ENCODE measurements around the gene SUN5. TPM values are rescaled to one million over a fixed set of nuclear protein-coding genes. Genes with fewer than 3 reads are reported as not detected.

The SUN5 gene
- total RNA-seq, 6 experiments from 2014 or later, result not detected

DNA sequence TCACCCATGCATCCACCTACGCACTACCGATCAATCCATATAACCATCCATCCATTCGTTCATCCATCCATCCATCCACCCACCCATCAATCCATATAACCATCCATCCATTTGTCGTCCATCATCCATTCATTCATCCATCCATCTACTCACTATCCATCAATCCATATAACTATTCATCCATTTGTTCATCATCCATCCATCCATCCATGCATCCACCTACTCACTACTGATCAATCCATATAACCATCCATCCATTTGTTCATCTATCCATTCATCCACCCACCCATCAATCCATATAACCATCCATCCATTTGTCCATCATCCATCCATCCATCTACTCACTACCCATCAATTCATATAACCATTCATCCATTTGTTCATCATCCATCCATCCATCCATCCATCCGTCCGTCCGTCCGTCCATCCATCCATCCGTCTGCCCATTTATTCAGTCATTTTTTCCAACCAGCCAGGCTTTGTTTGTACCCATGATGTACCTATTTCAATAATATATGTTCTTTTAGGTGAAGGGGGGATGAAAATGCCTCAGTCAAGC, 21.2 kb upstream of the SUN5 start:
- no peaks in the 10 kb centered on the region for H3K4me1 ChIP-seq
- 73% methylated on average over 9 of the region's 9 CpGs for WGBS (ENCODE audit: insufficient coverage, low coverage, low lambda C conversion rate, missing lambda C conversion rate)
- TF ChIP-seq POLR2A (IDR thresholded peaks at IDR 0.05), result no peak
- TF ChIP-seq, protein P1, sequence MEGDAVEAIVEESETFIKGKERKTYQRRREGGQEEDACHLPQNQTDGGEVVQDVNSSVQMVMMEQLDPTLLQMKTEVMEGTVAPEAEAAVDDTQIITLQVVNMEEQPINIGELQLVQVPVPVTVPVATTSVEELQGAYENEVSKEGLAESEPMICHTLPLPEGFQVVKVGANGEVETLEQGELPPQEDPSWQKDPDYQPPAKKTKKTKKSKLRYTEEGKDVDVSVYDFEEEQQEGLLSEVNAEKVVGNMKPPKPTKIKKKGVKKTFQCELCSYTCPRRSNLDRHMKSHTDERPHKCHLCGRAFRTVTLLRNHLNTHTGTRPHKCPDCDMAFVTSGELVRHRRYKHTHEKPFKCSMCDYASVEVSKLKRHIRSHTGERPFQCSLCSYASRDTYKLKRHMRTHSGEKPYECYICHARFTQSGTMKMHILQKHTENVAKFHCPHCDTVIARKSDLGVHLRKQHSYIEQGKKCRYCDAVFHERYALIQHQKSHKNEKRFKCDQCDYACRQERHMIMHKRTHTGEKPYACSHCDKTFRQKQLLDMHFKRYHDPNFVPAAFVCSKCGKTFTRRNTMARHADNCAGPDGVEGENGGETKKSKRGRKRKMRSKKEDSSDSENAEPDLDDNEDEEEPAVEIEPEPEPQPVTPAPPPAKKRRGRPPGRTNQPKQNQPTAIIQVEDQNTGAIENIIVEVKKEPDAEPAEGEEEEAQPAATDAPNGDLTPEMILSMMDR (IDR thresholded peaks at IDR 0.05), result no peak
- DNase-seq (no peak), ATAC-seq (no peak)
- no peaks in the 10 kb centered on the region for H3K9me3 ChIP-seq
- H3K27ac ChIP-seq, result no peak overlapping the region
- intact Hi-C loops (cut with DNase I), result no loop called here
- no peaks in the 10 kb centered on the region for H3K36me3 ChIP-seq
- H3K27me3 ChIP-seq, result no peaks in the 10 kb centered on the region
- H3K4me3 ChIP-seq, result no peak overlapping the region

GRCh38 chr20:33024609-33025317, 20.5 kb upstream of the SUN5 start:
- Histone ChIP-seq H3K4me3 (no peak overlapping the region), H3K36me3 (no peaks in the 10 kb centered on the region), H3K4me1 (no peaks in the 10 kb centered on the region), H3K27ac (no peak overlapping the region), H3K27me3 (no peaks in the 10 kb centered on the region), H3K9me3 (no peaks in the 10 kb centered on the region)
- intact Hi-C loops (cut with DNase I), result no loop called here
- peak in 1 of 3 donors; percentile 1 for DNase-seq
- WGBS (ENCODE audit: insufficient coverage, low coverage, low lambda C conversion rate, missing lambda C conversion rate), result 51% methylated on average over 4 of the region's 5 CpGs
- TF ChIP-seq, protein P1 (IDR thresholded peaks at IDR 0.05), result no peak
- TF ChIP-seq POLR2A (IDR thresholded peaks at IDR 0.05), result no peak
- ATAC-seq, result no peak

GRCh38 chr20:33024243-33024560, 20.0 kb upstream of the SUN5 start:
- TF ChIP-seq, protein P1 (IDR thresholded peaks at IDR 0.05), result no peak
- TF ChIP-seq POLR2A (IDR thresholded peaks at IDR 0.05), result no peak
- WGBS (ENCODE audit: insufficient coverage, low coverage, low lambda C conversion rate, missing lambda C conversion rate), result 13% methylated on average over 1 of the region's 1 CpG

GRCh38 chr20:33023439-33024242, 19.4 kb upstream of the SUN5 start:
- intact Hi-C loops (cut with DNase I), result no loop called here
- Histone ChIP-seq H3K4me3 (no peak overlapping the region), H3K9me3 (no peaks in the 10 kb centered on the region), H3K36me3 (no peaks in the 10 kb centered on the region), H3K27ac (no peak overlapping the region), H3K4me1 (no peaks in the 10 kb centered on the region), H3K27me3 (no peaks in the 10 kb centered on the region)
- no peak for ATAC-seq
- DNase-seq, result peak in 1 of 3 donors; percentile 31
- 52% methylated on average over 4 of the region's 6 CpGs for WGBS (ENCODE audit: insufficient coverage, low coverage, low lambda C conversion rate, missing lambda C conversion rate)
- TF ChIP-seq, protein P1 (IDR thresholded peaks at IDR 0.05), result no peak
- TF ChIP-seq POLR2A (IDR thresholded peaks at IDR 0.05), result no peak

More at GRCh38 chr20:33024243-33024560, 20.0 kb upstream of the SUN5 start:
- Histone ChIP-seq H3K4me3 (no peak overlapping the region), H3K9me3 (no peaks in the 10 kb centered on the region), H3K36me3 (no peaks in the 10 kb centered on the region), H3K27ac (no peak overlapping the region), H3K27me3 (no peaks in the 10 kb centered on the region), H3K4me1 (no peaks in the 10 kb centered on the region)
- intact Hi-C loops (cut with DNase I), result no loop called here
- DNase-seq (no peak), ATAC-seq (no peak)
